NCI-H2107 (cell line): ENCODE results near the gene MPHOSPH9.
"Not testable (repeated sequence)": the region's sequence is repeated elsewhere in the genome, so short reads cannot be mapped to it uniquely, and the experiment has no call there.

Source experiments
- DNase-seq: peaks from one replicate; lab custom pipeline; 2025; lab: John Stamatoyannopoulos, UW

The MPHOSPH9 gene

GRCh38 chr12:123254853-123255446 lies 22.0 kb upstream of the MPHOSPH9 start:
- no peak for DNase-seq

GRCh38 chr12:123253641-123254459 lies 20.9 kb upstream of the MPHOSPH9 start:
- no peak for DNase-seq

DNA sequence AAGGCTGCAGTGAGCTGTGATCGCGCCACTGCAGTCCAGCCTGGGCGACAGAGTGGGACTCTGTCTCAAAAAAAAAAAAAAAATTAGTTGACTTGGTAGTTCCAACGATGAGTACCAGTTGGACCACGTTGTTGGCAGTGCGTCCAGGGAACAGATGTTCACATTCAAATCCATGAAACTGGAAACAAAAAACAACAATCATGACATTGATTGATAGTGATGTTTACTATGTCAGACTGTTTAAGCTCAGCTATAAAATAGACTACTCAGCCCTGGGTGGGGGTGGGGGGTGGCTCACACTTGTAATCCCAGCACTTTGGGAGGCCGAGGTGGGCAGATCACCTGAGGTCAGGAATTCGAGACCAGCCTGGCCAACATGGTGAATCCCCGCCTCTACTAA lies 19.4 kb upstream of the MPHOSPH9 start:
- not testable (repeated sequence) for DNase-seq

GRCh38 chr12:123251403-123252076 lies 18.6 kb upstream of the MPHOSPH9 start:
- no peak for DNase-seq

DNA sequence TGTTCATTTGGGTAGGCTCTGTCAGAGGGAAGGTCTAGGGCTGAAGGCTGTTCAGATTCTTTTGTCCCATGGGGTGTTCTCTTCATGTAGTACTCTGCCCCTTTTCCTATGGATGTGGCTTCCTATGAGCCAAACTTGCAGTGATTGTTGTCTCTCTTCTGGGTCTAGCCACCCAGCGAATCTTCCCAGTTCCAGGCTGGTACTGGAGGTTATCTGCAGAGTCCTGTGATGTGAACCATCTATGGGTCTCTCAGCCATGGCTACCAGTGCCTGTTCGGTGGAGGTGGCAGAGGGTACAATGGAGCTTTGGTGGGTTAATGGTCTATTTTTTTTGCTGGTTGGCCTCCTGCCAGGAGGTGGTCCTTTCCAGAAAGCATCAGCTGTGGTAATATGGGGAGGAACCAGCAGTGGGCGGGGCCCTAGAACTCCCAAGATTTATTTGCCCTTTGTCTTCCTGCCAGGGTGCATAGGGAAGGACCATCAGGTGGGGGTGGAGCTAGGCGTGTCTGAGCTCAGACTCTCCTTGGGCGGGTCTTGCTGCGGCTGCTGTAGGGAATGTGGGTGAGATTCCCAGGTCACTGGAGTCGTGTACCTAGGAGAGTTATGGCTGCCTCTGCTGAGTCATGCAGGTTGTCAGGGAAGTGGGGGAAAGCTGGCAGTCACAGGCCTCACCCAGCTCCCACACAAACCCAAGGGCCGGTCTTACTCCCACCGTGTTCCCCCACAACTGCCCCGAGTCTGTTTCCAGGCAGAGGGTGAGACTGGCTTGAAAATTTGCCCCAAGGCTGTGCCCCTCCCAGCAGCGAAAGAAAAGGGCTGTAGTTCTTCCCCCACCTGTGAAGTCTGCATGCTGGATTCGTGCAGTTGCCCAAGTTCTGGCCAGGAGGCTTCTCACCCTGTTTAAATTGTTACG lies 17.8 kb upstream of the MPHOSPH9 start:
- peak; percentile 31 for DNase-seq

GRCh38 chr12:123248996-123249741 lies 16.2 kb upstream of the MPHOSPH9 start:
- DNase-seq = not testable (repeated sequence)

DNA sequence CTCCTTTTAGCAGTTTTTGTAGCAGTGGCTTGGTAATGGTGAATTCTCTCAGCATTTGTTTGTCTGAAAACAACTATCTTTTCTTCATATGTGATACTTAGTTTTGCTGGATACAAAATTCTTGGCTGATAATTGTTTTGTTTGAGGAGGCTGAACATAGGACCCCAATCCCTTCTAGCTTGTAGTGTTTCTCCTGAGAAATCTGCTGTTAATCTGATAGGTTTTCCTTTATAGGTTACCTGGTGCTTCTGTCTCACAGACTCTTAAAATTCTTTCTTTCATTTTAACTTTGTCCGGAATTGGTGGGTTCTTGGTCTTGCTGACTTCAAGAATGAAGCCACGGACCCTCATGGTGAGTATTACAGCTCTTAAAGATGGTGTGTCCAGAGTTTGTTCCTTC lies 15.2 kb upstream of the MPHOSPH9 start:
- DNase-seq = not testable (repeated sequence)

GRCh38 chr12:123245678-123246077 lies 12.7 kb upstream of the MPHOSPH9 start:
- no peak for DNase-seq

DNA sequence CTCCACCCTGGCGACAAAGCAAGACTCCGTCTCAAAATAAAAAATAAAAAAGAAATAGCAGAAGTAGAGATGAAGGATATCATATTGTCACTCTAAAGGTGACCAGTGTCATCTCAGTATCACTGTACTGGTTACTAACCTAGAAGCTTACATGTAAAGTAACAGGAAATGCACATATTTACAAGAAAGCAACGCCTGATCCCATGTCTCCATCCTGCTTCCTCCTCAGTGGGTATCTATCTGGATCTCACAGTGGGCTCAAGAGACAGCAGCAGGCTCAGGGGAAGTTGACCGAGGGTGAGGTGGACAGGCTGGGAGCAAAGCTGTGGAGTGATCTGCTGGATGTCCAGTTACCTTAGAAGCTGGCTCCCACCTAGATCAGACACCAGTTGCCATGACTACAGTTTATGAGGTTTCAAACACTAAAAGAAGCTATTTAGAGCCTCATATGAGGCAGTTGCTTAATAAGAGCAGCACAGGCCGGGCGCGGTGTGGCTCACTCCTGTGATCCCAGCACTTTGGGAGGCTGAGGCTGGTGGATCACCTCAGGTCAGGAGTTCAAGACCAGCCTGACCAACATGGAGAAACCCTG lies 10.8 kb upstream of the MPHOSPH9 start:
- no peak for DNase-seq

- DNase-seq = peak; percentile 55
Measured at GRCh38 chr12:123242116-123242904, 9.4 kb upstream of the MPHOSPH9 start.

GRCh38 chr12:123238961-123239360 lies 6.0 kb upstream of the MPHOSPH9 start:
- no peak for DNase-seq

- no peak for DNase-seq
Measured at GRCh38 chr12:123238330-123238682, 5.4 kb upstream of the MPHOSPH9 start.

DNA sequence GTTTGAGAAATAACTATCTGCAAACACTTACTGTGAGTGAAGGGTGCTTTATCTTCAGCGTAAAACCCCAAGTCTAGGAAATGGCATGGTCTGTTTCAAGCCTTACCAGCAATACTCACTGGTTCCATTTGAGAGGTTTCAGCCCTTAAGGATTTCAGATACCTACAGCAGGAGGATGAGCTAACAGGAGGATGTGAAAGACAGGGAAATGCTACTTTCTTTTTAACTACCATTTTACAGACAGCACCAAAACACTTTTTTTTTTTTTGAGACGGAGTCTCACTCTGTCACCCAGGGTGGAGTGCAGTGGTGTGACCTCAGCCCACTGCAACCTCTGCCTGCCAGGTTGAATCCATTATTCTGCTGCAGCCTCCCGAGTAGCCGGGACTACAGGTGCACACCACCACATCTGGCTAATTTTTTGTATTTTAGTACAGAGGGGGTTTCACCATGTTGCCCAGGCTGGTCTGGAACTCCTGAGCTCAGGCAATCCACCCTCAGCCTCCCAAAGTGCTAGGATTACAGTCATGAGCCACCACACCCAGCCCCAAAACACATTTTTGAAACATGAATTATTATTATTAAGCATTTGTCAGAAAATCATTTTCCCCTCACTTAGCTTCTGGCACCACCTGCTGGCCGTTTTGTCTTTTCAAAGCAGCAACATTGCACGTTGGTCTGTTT lies 4.8 kb upstream of the MPHOSPH9 start:
- DNase-seq = peak; percentile 31

GRCh38 chr12:123233505-123234308 lies 766 bp upstream of the MPHOSPH9 start:
- DNase-seq = no peak

DNA sequence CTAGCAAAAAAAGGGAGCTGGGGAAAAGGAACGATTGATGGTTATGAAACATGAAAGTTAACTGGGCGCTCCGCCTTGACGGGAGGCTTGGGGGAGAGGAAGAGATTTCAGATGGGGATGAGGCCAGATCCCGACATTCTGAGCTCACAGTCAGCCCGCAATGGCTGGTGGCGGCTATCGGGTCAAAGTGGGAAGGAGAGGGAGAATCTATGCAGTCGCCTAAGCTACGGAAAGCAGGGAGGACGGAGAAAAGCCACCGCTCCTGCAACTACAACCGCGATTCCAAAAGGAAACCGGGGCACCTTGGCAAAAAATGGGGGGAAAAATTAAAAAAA lies 502 bp downstream of the MPHOSPH9 start:
- DNase-seq = no peak

- no peak for DNase-seq
Measured at GRCh38 chr12:123231931-123232330, 1.0 kb downstream of the MPHOSPH9 start.

GRCh38 chr12:123229051-123229450 lies 3.9 kb downstream of the MPHOSPH9 start:
- DNase-seq = no peak

DNA sequence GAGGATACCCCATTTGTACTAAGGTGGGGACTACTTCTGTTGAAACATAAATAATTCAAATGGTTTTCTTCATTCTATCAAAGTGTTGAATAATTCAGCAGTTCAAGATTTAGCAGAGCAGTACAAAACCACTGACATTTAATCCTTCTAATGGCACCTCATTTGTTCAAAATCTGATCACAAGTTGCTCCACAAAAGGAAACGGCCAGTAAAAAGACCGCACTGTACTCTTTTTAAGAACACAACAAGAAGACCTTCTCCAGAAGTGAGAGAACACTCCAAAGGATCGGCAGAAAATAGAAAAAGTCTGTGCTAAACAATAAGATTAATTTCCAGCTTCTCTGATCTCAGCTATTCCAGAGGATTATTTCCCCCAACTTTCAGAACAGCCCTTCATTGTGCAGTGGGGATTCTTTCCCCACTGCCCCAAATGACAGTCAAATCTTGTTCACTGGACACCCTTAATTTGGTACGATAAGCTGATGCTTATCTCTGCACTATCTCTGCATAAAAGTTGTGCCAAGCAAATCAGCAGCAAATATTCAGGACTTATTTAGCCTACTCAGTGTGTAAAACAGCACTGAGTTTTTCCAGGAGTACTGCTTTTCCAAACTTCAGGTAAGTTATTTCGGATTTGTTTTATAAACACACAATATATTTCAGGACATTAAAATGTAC lies 5.2 kb downstream of the MPHOSPH9 start:
- no peak for DNase-seq
